Measurements from ENCODE around the gene SUGP1.
A peak's percentile ranks its signal among the peaks of the same experiment; 100 is the strongest.

SUGP1 gene

DNA sequence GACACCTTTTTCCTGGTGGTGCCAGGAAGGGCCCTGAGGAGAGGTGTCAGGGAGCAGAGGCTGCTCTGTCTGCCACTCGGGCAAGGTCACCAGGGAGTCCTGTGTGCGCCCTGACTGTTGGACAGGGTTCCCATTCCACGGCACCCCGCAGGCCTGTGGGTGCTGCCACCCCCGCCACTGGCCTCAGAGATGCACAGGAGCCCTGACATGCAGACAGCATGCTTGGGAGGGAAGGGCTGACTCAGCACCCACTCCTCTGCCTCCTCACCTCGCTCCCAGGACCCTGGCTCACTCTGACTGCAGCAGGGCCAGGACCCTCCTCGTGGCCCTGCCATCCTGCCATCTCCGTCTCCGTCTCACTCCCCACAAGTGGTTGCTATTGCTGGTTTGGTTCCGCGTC, 25.7 kb upstream of the SUGP1 start:
- Histone ChIP-seq H2BK12ac (ENCODE audit: low read length) (no peak overlapping the region), H3K4me2 (ENCODE audit: low read length) (no peak overlapping the region), H3K9me3 (ENCODE audit: insufficient read depth, low read depth, low read length) (peaks cover under 1% of the 10 kb centered on the region), H3K9ac (ENCODE audit: low read length) (no peak overlapping the region), H2BK5ac (ENCODE audit: low read depth, low read length, poor library complexity) (no peak overlapping the region), H2AK5ac (ENCODE audit: low read length) (no peak overlapping the region), H4K12ac (ENCODE audit: low read depth, low read length) (no peak overlapping the region), H3K14ac (ENCODE audit: low read length) (no peak overlapping the region), H3K4ac (ENCODE audit: low read depth, low read length) (no peak overlapping the region), H3K36me3 (ENCODE audit: control insufficient read depth in 1 of 2, insufficient read depth in 2 of 2, low read length in 2 of 2) (peaks cover 81% of the 10 kb centered on the region in 2 experiments), H3K79me1 (ENCODE audit: low read length) (no peaks in the 10 kb centered on the region), H4K91ac (ENCODE audit: low read depth, low read length) (no peak overlapping the region), H3K18ac (ENCODE audit: low read length) (no peak overlapping the region), H3K79me2 (ENCODE audit: control insufficient read depth, insufficient read depth, low read length, poor library complexity) (no peaks in the 10 kb centered on the region), H2BK120ac (ENCODE audit: insufficient read depth, low read length, poor library complexity) (no peak overlapping the region), H3K4me1 (ENCODE audit: control insufficient read depth in 1 of 2, insufficient read depth in 2 of 2, low read length in 2 of 2) (no peaks in the 10 kb centered on the region), H4K8ac (ENCODE audit: low read depth, low read length) (no peak overlapping the region), H3K23ac (ENCODE audit: low read length) (no peak overlapping the region), H3K27ac (ENCODE audit: low read depth, low read length) (no peak overlapping the region), H2AFZ (ENCODE audit: insufficient read depth, low read length, poor library complexity) (no peak overlapping the region), H3K27me3 (ENCODE audit: insufficient read depth, low read length) (no peaks in the 10 kb centered on the region), H3K4me3 (ENCODE audit: low read depth, low read length) (no peak overlapping the region)
- no peak for DNase-seq
- no CpG with 5 or more reads among the region's 11 CpGs for WGBS (ENCODE audit: extremely low coverage, insufficient coverage, insufficient read length)

GRCh38 chr19:19345232-19345631, 24.9 kb upstream of the SUGP1 start:
- no CpG with 5 or more reads among the region's 21 CpGs for WGBS (ENCODE audit: extremely low coverage, insufficient coverage, insufficient read length)
- Histone ChIP-seq H3K4me2 (ENCODE audit: low read length) (no peak overlapping the region), H3K4me3 (ENCODE audit: low read depth, low read length) (no peak overlapping the region), H3K9me3 (ENCODE audit: insufficient read depth, low read depth, low read length) (no peaks in the 10 kb centered on the region), H2AK5ac (ENCODE audit: low read length) (no peak overlapping the region), H3K18ac (ENCODE audit: low read length) (no peak overlapping the region), H3K27me3 (ENCODE audit: insufficient read depth, low read length) (no peaks in the 10 kb centered on the region), H2BK12ac (ENCODE audit: low read length) (no peak overlapping the region), H3K4ac (ENCODE audit: low read depth, low read length) (no peak overlapping the region), H2AFZ (ENCODE audit: insufficient read depth, low read length, poor library complexity) (no peak overlapping the region), H3K23ac (ENCODE audit: low read length) (no peak overlapping the region), H3K27ac (ENCODE audit: low read depth, low read length) (no peak overlapping the region), H4K91ac (ENCODE audit: low read depth, low read length) (no peak overlapping the region), H3K36me3 (ENCODE audit: control insufficient read depth in 1 of 2, insufficient read depth in 2 of 2, low read length in 2 of 2) (peaks cover 85% of the 10 kb centered on the region in 2 experiments), H2BK120ac (ENCODE audit: insufficient read depth, low read length, poor library complexity) (no peak overlapping the region), H3K79me2 (ENCODE audit: control insufficient read depth, insufficient read depth, low read length, poor library complexity) (no peaks in the 10 kb centered on the region), H3K4me1 (ENCODE audit: control insufficient read depth in 1 of 2, insufficient read depth in 2 of 2, low read length in 2 of 2) (no peaks in the 10 kb centered on the region), H3K79me1 (ENCODE audit: low read length) (no peaks in the 10 kb centered on the region), H3K14ac (ENCODE audit: low read length) (no peak overlapping the region), H4K8ac (ENCODE audit: low read depth, low read length) (no peak overlapping the region), H3K9ac (ENCODE audit: low read length) (no peak overlapping the region), H4K12ac (ENCODE audit: low read depth, low read length) (no peak overlapping the region), H2BK5ac (ENCODE audit: low read depth, low read length, poor library complexity) (no peak overlapping the region)
- peak; percentile 2 to 29 for DNase-seq

GRCh38 chr19:19343762-19344161, 23.5 kb upstream of the SUGP1 start:
- Histone ChIP-seq H3K4me2 (ENCODE audit: low read length) (no peak overlapping the region), H3K4me3 (ENCODE audit: low read depth, low read length) (no peak overlapping the region), H2BK5ac (ENCODE audit: low read depth, low read length, poor library complexity) (no peak overlapping the region), H4K91ac (ENCODE audit: low read depth, low read length) (no peak overlapping the region), H4K12ac (ENCODE audit: low read depth, low read length) (no peak overlapping the region), H2BK120ac (ENCODE audit: insufficient read depth, low read length, poor library complexity) (no peak overlapping the region), H3K4me1 (ENCODE audit: control insufficient read depth in 1 of 2, insufficient read depth in 2 of 2, low read length in 2 of 2) (no peaks in the 10 kb centered on the region), H3K79me1 (ENCODE audit: low read length) (no peaks in the 10 kb centered on the region), H3K27ac (ENCODE audit: low read depth, low read length) (no peak overlapping the region), H2AFZ (ENCODE audit: insufficient read depth, low read length, poor library complexity) (no peak overlapping the region), H3K27me3 (ENCODE audit: insufficient read depth, low read length) (no peaks in the 10 kb centered on the region), H3K79me2 (ENCODE audit: control insufficient read depth, insufficient read depth, low read length, poor library complexity) (no peaks in the 10 kb centered on the region), H3K9me3 (ENCODE audit: insufficient read depth, low read depth, low read length) (no peaks in the 10 kb centered on the region), H3K18ac (ENCODE audit: low read length) (no peak overlapping the region), H3K9ac (ENCODE audit: low read length) (no peak overlapping the region), H3K14ac (ENCODE audit: low read length) (no peak overlapping the region), H3K23ac (ENCODE audit: low read length) (no peak overlapping the region), H4K8ac (ENCODE audit: low read depth, low read length) (no peak overlapping the region), H2BK12ac (ENCODE audit: low read length) (no peak overlapping the region), H2AK5ac (ENCODE audit: low read length) (no peak overlapping the region), H3K36me3 (ENCODE audit: control insufficient read depth in 1 of 2, insufficient read depth in 2 of 2, low read length in 2 of 2) (peaks cover 78 to 82% of the 10 kb centered on the region in 2 experiments), H3K4ac (ENCODE audit: low read depth, low read length) (no peak overlapping the region)
- no peak for DNase-seq
- WGBS (ENCODE audit: extremely low coverage, insufficient coverage, insufficient read length) = no CpG with 5 or more reads among the region's 14 CpGs

DNA sequence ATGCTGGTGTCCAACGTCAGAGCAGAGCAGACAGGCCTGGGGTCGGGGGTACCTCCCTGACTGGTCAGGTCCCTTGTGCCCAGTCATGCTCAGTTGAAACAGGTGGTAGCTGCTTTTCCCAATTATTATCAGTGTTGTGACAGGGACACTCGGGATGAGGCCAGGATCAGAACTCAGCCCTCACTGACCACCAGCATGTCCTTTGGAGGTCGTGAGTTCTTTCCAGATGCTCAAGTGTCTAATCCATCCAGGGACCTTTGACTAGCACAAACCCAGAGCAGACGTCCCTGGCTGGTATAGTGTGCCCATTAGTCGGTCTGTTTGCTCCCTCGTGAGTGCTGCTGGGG, 22.7 kb upstream of the SUGP1 start:
- no peak overlapping the region for H2BK120ac ChIP-seq (ENCODE audit: insufficient read depth, low read length, poor library complexity)
- H3K4me2 ChIP-seq (ENCODE audit: low read length) = no peak overlapping the region
- no peaks in the 10 kb centered on the region for H3K4me1 ChIP-seq (ENCODE audit: control insufficient read depth in 1 of 2, insufficient read depth in 2 of 2, low read length in 2 of 2)

More for the DNA sequence above, 22.7 kb upstream of the SUGP1 start:
- no peak overlapping the region for H2BK5ac ChIP-seq (ENCODE audit: low read depth, low read length, poor library complexity)
- no peak for DNase-seq
- no CpG with 5 or more reads among the region's 7 CpGs for WGBS (ENCODE audit: extremely low coverage, insufficient coverage, insufficient read length)
- H4K8ac ChIP-seq (ENCODE audit: low read depth, low read length) = no peak overlapping the region
- no peak overlapping the region for H3K14ac ChIP-seq (ENCODE audit: low read length)
- H3K79me1 ChIP-seq (ENCODE audit: low read length) = no peaks in the 10 kb centered on the region
- no peak overlapping the region for H4K12ac ChIP-seq (ENCODE audit: low read depth, low read length)
- no peak overlapping the region for H3K4ac ChIP-seq (ENCODE audit: low read depth, low read length)
- H3K4me3 ChIP-seq (ENCODE audit: low read depth, low read length) = no peak overlapping the region
- no peak overlapping the region for H3K23ac ChIP-seq (ENCODE audit: low read length)
- no peak overlapping the region for H2BK12ac ChIP-seq (ENCODE audit: low read length)
- H3K36me3 ChIP-seq (ENCODE audit: control insufficient read depth in 1 of 2, insufficient read depth in 2 of 2, low read length in 2 of 2) = peaks cover 78 to 84% of the 10 kb centered on the region in 2 experiments
- H3K9ac ChIP-seq (ENCODE audit: low read length) = no peak overlapping the region
- no peaks in the 10 kb centered on the region for H3K79me2 ChIP-seq (ENCODE audit: control insufficient read depth, insufficient read depth, low read length, poor library complexity)
- no peak overlapping the region for H2AFZ ChIP-seq (ENCODE audit: insufficient read depth, low read length, poor library complexity)
- H3K9me3 ChIP-seq (ENCODE audit: insufficient read depth, low read depth, low read length) = no peaks in the 10 kb centered on the region
- no peak overlapping the region for H4K91ac ChIP-seq (ENCODE audit: low read depth, low read length)
- H3K27ac ChIP-seq (ENCODE audit: low read depth, low read length) = no peak overlapping the region
- no peak overlapping the region for H2AK5ac ChIP-seq (ENCODE audit: low read length)
- H3K18ac ChIP-seq (ENCODE audit: low read length) = no peak overlapping the region
- H3K27me3 ChIP-seq (ENCODE audit: insufficient read depth, low read length) = no peaks in the 10 kb centered on the region

All from trophoblast cell (in vitro differentiated cells and primary cell).